ENCODE results near the gene STIM1. TPM values are rescaled to one million over a fixed set of nuclear protein-coding genes. Genes with fewer than 3 reads are reported as not detected.

STIM1 gene
- total RNA-seq, 1 experiment from 2014 or later, result 35.6 TPM

DNA sequence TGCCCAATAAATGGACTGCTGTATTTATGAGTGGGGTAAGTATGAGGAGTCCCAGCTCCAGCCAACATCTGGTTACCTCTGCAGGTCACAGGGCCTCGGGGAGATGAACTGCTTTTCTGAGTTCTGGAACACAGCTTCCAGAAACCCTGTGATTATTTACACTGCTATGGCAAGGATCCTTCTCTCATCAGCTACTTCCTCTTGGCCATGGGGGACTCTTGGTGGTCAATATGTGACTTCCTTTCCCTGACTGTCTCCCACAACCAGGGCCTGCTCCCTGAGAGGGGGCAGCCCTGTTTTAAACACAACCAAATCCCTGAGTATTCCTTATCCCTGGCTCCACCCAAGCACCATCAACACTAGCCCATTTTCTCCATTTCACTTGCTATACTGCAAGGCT is 24.7 kb upstream of the STIM1 start:
- no peak for DNase-seq (ENCODE audit: low read depth)

DNA sequence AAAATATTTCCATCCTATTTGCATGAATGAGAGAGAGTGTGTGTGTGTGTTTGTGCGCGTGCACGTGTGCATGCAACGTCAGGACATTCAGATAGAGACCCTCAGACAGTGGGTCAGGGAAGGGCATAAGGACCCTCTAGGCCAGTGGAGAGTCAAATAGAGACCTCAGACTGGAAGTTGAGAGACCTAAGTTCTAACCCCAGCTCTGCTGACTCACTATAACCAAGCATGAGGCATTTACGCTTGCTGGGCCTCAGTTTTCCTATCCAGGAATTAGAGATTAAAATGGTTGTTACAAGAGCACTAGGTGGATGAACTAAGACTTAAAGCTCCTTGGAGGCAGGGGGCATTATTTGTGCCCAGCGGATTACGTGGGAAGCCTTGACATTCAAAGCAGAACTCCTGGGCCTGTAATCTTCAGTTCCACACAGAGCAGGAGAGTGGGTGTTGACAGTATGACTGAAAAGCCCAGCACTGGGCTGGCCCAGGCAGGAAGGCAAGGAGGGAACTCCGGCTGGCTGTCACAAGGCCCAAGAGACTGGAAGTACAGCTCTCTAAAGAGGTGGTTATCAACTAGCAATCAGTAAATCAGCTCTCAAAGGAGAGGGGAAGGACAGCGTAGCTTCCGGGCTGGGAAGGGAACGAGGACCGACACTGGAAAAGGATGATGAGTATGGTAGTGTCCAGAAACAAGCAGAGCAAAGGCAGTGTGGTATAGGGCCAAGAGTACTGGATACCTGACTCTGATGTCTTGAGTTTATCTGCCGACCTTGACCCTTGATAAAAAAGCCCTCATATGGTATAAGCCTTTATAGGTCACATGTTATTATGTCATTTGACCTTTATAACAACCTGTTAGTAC is 23.9 kb upstream of the STIM1 start:
- DNase-seq (ENCODE audit: low read depth), result no peak

DNA sequence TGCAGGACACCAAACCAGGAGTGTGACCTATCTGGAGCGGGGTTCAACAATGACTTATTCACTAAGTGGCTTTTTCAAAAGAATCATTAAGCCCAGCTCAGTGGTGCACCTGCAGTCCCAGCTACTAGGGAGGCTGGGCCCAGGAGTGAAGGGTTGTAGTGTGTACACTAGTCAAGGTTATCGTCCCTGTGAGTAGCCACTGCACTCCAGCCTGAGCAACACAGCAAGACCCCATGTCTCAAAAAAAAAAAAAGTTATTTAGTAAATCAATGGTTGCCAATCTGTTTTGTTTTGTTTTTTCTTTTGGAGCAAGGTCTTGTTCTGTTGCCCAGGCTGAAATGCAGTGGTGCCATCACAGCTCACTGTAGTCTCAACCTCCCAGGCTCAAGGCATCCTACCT is 22.6 kb upstream of the STIM1 start:
- no peak for DNase-seq (ENCODE audit: low read depth)

- no peak for DNase-seq (ENCODE audit: low read depth)
These were observed 22.0 kb upstream of the STIM1 start for GRCh38 chr11:3833449-3833848.

DNA sequence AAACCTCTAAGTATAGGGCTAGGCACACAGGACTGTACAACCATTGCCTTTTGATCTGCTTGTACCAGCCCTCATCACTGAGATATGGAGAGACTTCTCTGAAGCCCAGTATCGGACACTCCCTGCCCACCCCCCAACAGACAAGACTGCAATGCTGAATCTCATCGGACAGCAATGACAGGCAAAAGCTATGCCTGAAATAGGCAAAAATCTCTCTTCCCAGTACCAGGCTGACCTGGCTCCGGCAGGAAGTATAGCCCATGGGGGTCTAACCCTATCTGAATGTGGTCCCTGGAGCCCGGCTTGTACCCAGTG is 21.2 kb upstream of the STIM1 start:
- DNase-seq (ENCODE audit: low read depth), result no peak

- DNase-seq (ENCODE audit: low read depth), result no peak
These were observed 20.6 kb upstream of the STIM1 start for GRCh38 chr11:3834664-3835461.

DNA sequence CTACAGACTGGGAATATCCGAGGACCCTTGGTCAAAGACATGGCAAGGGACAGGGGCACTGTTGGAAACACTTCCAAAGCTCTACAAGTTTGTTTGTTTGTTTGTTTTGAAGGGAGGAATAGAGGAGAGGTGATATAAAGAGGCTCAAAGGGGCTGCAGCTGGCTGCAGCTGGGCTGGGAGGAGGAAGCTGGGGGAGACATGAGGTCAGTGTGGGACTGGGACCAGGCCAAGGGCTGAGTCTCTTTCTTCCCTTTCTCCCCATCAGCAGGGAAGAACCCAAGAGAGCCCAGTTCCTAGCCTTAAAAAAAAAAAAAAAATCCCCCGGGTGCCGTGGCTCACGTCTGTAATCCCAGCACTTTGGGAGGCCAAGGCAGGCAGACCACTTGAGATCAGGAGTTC is 19.7 kb upstream of the STIM1 start:
- no peak for DNase-seq (ENCODE audit: low read depth)

- no peak for DNase-seq (ENCODE audit: low read depth)
These were observed 18.6 kb upstream of the STIM1 start for GRCh38 chr11:3836903-3837302.

DNA sequence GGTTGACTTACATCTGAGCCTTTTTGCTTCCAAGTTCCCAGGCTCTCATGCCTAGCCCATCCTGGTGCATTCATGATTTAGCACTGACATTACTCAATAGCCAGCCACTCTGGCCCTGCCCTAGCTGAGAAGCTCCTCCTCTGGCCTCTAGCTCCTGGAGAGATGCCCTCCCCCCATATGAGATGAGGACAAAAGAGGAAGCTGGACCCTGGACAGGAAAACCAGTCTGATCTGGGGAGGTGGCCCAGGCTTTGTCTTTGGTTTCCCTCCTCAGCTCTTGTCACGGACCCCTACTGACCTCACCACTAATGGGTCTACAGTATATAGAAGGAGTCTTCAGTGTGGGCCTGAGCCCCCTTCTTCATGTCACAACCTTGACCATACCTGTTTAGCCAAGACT is 17.7 kb upstream of the STIM1 start:
- no peak for DNase-seq (ENCODE audit: low read depth)

DNA sequence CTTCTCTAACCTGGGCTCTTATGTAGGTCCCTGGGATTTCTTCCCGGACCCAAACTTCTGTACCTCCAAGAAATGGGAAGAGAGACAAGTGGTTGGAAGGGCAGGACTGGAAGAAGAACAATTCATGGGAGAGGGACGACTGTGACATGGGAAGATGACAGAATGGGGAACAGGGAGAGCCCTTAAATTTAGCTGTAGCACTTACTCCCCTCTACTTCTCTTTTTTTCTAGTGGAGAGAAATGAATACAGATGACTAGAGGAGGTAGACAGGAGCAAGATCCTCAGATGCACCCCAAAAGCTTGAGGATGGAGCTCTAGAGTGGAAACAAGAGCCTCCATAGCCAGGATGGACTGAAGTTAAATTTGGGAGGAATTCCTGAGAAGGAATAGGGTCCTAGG is 17.0 kb upstream of the STIM1 start:
- DNase-seq (ENCODE audit: low read depth), result no peak

DNA sequence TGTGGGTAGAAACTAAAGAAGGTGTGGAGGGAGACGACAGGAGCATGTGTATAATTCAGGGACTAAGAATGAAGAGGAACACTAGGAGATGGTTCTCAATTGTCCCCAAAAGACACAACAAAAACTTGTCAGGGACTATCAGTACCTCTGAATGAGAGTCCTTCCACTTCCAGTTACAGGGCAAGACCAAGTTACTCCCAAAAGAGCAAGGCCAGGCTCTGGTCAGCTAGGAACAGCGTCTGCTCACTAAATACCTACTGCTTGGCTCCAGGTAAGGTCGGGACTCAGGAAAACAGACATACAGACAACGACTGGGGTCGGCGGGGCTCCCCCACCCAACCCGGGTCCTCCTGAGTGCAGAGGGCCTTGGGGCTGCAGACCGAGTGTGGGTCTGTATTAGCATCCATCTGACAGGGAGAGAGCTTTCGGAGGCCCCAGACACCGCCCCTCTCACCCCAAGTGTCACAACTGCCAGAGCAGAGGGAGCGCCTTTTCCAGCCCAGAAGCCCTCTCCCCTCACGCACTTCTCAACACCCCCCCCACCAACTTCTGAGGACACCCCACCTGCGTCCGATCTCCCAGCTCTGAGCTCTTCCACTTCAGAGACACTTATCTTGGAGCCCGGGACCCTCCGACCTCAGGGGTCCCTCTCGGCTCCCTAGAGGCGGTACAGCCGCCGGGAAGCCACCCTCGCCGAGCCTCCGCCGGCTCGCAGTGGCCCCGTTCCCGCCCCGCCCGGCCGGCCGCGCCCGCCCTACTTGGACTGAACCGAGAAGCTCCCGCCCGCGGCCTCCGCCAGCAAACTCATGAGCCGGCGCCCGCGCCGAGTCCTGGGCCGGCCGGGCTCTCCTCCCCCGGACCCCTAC is 15.2 kb upstream of the STIM1 start:
- no peak for DNase-seq (ENCODE audit: low read depth)

DNA sequence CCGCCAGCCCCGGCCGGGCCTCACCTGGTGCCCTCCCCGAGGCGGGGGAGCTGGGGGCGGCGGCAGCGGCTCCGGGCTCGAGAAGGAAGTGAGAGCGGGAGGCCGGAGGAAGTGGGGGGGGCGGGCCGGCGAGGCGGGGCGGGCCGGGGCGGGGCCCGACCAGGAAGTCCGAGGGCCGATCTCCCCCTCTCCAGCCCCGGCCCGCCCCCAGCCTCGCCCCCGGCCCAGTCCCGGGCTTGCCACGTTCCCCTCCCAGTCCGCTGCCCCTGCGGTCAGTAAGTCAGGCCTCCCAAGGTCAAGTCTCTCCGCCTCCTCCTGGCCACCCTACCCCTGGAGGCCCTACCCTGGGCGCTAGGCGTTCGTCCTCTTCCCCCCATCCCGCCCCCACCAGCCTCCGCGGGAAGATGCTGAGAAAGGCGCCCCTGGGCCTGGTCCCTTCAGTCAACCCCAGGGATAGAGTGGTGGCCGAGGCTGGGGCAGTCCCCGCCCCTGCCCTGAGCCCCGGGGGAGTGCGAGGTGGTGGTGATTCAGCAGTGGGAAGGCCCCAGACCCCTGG is 14.5 kb upstream of the STIM1 start, which contains the start of gene RHOG:
TSS of gene RHOG (minus strand) at position 90 of the 556 bp plus-strand sequence. CDS start 12,821 bp downstream, outside the sequence.
- DNase-seq (ENCODE audit: low read depth), result peak; percentile 89

DNA sequence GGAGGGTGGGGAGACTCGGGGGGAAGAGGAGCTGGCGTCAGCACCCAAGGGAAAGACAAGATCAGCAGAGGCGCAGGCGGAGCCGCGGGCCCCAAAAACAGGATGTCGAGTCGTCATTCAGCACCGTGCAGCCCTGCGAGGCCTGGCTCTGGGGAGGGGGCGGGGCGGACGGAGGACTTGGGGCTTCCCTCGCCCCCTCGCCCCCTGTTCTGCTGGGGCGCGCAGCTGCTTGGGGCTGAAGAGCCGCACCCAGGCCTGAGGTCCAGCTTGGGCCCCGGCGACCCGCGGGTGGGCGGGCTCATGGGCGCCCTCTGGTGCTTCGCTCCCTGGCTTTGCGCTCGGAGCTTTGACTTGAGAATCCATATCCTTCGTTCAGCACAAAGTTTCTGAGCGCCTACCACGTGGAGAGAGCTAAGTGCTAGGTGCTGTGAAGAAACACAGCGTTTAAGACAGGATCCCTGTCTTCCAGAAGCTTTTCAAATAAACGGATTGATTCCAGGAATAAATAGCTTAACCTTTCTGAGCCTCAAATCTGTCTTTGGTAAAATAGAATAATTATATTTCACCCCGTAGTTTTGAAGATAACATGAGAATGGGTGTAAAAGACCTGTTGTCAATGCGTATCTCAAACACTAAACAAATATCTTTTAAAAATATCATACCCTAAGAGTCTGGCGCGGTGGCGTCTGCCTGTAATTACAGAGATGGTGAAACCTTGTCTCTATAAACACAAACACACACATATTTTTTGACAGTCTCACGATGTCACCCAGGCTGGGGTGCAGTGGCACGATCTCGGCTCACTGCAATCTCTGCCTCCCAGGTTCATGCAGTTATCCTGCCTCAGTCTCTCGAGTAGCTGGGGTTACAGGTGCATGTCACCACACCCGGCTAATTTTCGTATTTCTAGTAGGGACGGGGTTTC is 13.8 kb upstream of the STIM1 start:
- peak; percentile 85 for DNase-seq (ENCODE audit: low read depth)

- no peak for DNase-seq (ENCODE audit: low read depth)
These were observed 12.1 kb upstream of the STIM1 start for GRCh38 chr11:3843326-3843725.

- DNase-seq (ENCODE audit: low read depth), result no peak
These were observed 10.2 kb upstream of the STIM1 start for GRCh38 chr11:3845246-3845645.

DNA sequence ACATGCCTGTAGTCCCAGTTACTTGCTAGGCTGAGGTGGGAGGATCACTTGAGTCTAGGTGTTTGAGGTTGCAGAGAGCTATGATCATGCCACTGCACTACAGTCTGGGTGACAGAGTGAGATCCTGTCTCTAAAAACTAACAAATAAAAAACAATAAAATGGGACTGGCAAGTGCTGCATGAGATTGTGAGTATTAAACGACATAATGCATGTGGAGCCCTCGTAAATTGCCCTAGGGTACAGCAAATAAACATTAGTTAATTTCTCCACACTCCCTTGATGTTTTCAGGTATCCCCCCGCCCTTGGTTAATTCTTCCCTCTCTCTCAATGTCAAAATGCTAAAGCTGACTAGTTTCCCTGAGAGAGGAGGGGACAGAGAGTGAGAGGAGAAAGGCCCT is 9.8 kb upstream of the STIM1 start:
- no peak for DNase-seq (ENCODE audit: low read depth)

- DNase-seq (ENCODE audit: low read depth), result peak; percentile 52
These were observed 6.1 kb upstream of the STIM1 start for GRCh38 chr11:3849297-3849874.

GRCh38 chr11:3853545-3853842 is 2.0 kb upstream of the STIM1 start:
- DNase-seq (ENCODE audit: low read depth), result no peak

DNA sequence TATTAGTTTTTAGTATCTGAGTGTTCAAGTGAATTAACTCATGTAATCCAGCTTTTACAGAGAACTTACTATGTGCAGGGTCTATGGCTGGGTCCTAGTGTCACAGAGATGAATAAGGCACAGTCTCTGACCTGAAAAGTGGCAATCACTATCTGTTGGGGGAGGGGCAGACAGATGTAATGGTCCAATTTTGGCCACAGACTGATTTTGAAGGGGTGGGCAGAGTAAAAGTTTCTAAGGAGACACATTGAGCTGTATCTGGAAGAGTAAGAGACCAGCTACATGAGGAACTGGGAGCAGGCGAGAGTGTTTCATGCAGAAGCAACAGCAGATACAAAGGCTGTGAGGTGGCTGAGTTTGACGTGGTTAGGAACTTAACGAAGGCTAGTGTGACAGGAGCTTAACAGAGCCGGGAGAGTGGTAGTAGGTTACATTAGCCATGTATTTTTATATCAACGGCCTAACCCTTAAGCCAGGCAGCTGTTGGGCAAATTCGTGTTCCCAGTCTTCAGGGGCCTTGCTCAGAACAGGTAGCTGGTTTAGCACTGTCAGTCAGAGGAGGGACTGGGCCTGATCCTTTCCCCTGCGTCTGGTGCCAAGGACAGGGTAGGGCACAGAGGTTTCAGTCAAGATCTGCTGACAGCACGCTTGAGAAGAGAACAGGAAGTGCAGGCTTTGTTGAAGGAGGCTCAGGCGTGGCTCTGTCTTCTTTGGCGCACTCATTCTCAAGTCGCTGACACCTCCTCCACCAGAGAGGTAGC is 1.4 kb upstream of the STIM1 start:
- DNase-seq (ENCODE audit: low read depth), result no peak

DNA sequence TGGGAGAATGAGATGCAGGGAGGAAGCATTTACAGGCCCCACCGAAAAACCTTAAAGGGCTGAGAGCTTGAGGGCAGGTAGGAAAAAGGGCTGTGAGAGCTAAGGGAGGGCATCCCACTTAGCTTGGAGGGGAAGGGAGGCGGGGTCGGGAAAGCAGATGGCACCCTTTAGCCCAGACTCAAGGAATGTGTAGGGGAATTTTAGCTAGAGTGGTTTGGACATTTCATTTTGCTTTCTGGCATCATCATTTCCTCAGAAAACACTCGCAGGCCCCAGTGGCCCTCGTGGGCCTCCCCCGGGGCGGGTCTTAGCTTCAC is 846 bp upstream of the STIM1 start:
- no peak for DNase-seq (ENCODE audit: low read depth)

Data from M059J (cell line).